ENCODE data around the gene PCYOX1L.

The PCYOX1L gene

GRCh38 chr5:149367972-149368645 lies 10.3 kb downstream of the PCYOX1L start:
- no peak for DNase-seq (ENCODE audit: low read depth, low spot score)

GRCh38 chr5:149370878-149371277 lies 13.0 kb downstream of the PCYOX1L start:
- no peak for DNase-seq (ENCODE audit: low read depth, low spot score)

- no peak for DNase-seq (ENCODE audit: low read depth, low spot score)
These were observed 13.6 kb downstream of the PCYOX1L start for GRCh38 chr5:149371296-149371962.

- DNase-seq (ENCODE audit: low read depth, low spot score), result no peak
These were observed 14.4 kb downstream of the PCYOX1L start for GRCh38 chr5:149372076-149372795.

GRCh38 chr5:149372932-149373331 lies 15.1 kb downstream of the PCYOX1L start:
- no peak for DNase-seq (ENCODE audit: low read depth, low spot score)

- DNase-seq (ENCODE audit: low read depth, low spot score), result no peak
These were observed 16.5 kb downstream of the PCYOX1L start for GRCh38 chr5:149374303-149374702.

GRCh38 chr5:149374801-149375200 lies 17.0 kb downstream of the PCYOX1L start:
- DNase-seq (ENCODE audit: low read depth, low spot score), result no peak

- DNase-seq (ENCODE audit: low read depth, low spot score), result no peak
These were observed 17.6 kb downstream of the PCYOX1L start for GRCh38 chr5:149375434-149375833.

- DNase-seq (ENCODE audit: low read depth, low spot score), result no peak
These were observed 18.3 kb downstream of the PCYOX1L start for GRCh38 chr5:149376104-149376503.

GRCh38 chr5:149376711-149377447 lies 19.0 kb downstream of the PCYOX1L start:
- DNase-seq (ENCODE audit: low read depth, low spot score), result no peak

- no peak for DNase-seq (ENCODE audit: low read depth, low spot score)
These were observed 20.5 kb downstream of the PCYOX1L start for GRCh38 chr5:149378241-149378820.

- DNase-seq (ENCODE audit: low read depth, low spot score), result no peak
These were observed 21.4 kb downstream of the PCYOX1L start, which contains the start of gene IL17B for GRCh38 chr5:149379177-149379761. Gene IL17B, minus strand, starts transcription at chr5:149379292. Its CDS starts 67 bp downstream, at chr5:149379225.

GRCh38 chr5:149379818-149380374 lies 22.1 kb downstream of the PCYOX1L start:
- no peak for DNase-seq (ENCODE audit: low read depth, low spot score)

GRCh38 chr5:149380466-149381121 lies 22.7 kb downstream of the PCYOX1L start:
- no peak for DNase-seq (ENCODE audit: low read depth, low spot score)

GRCh38 chr5:149381261-149381985 lies 23.6 kb downstream of the PCYOX1L start:
- DNase-seq (ENCODE audit: low read depth, low spot score), result no peak

- no peak for DNase-seq (ENCODE audit: low read depth, low spot score)
These were observed 24.1 kb downstream of the PCYOX1L start for GRCh38 chr5:149381986-149382338.

- no peak for DNase-seq (ENCODE audit: low read depth, low spot score)
These were observed 24.8 kb downstream of the PCYOX1L start for GRCh38 chr5:149382517-149383220.

- DNase-seq (ENCODE audit: low read depth, low spot score), result no peak
These were observed 25.6 kb downstream of the PCYOX1L start for GRCh38 chr5:149383399-149383798.

- DNase-seq (ENCODE audit: low read depth, low spot score), result no peak
These were observed 28.3 kb downstream of the PCYOX1L start for GRCh38 chr5:149386166-149386565.

All from smooth muscle cell of the brain vasculature (primary cell).